AG04449 (cell line): Measurements from ENCODE around the gene CSTF3.

ENCODE experiments used
- CTCF ChIA-PET: fragments of 350-600 bp; formaldehyde crosslinking; extraction: SDS; loops from one replicate; lab custom pipeline; 2021; ENCODE audit warnings: antibody characterized with exemption; lab: Yijun Ruan, JAX
- POLR2A ChIA-PET: fragments of 400-600, 350-600 bp; formaldehyde crosslinking; extraction: SDS; loops from one replicate; lab custom pipeline; 2020; ENCODE audit warnings: antibody characterized with exemption, inconsistent platforms; lab: Yijun Ruan, JAX
- DNase-seq: peaks from one replicate; pipeline ENCODE4 v3.0.0-alpha.2; 2010; ENCODE audit warnings: low read depth, low spot score
- H3K4me3 ChIP-seq: 2 replicates; pipeline ENCODE4 v1.5.1; 2011; ENCODE audit warnings: low read depth, mild to moderate bottlenecking, control low read depth, low read length
- TF ChIP-seq, protein P1 (sequence below): IDR thresholded peaks from one replicate; pipeline ENCODE4 v1.5.1; 2011; ENCODE audit warnings: mild to moderate bottlenecking, moderate library complexity, low read length, control low read depth, inconsistent platforms; ENCODE audit not compliant: insufficient read depth; ENCODE audit errors: missing control alignments

Gene CSTF3

GRCh38 chr11:33044285-33044756 is 117.0 kb downstream of the CSTF3 start:
- ChIA-PET POLR2A (interaction anchor here (0.6 kb wide), 1 partner anchor 152 kb away, joined by 3 read pairs; no protein-coding TSS in a partner anchor), CTCF (interaction anchor here (0.6 to 2.7 kb wide), 7 partner anchors 9 to 89 kb away, joined by 3 to 12 read pairs (median 3); no protein-coding TSS in a partner anchor)
- no peak overlapping the region for H3K4me3 ChIP-seq
- no peak for DNase-seq
- TF ChIP-seq, protein P1, sequence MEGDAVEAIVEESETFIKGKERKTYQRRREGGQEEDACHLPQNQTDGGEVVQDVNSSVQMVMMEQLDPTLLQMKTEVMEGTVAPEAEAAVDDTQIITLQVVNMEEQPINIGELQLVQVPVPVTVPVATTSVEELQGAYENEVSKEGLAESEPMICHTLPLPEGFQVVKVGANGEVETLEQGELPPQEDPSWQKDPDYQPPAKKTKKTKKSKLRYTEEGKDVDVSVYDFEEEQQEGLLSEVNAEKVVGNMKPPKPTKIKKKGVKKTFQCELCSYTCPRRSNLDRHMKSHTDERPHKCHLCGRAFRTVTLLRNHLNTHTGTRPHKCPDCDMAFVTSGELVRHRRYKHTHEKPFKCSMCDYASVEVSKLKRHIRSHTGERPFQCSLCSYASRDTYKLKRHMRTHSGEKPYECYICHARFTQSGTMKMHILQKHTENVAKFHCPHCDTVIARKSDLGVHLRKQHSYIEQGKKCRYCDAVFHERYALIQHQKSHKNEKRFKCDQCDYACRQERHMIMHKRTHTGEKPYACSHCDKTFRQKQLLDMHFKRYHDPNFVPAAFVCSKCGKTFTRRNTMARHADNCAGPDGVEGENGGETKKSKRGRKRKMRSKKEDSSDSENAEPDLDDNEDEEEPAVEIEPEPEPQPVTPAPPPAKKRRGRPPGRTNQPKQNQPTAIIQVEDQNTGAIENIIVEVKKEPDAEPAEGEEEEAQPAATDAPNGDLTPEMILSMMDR, result no peak

- POLR2A ChIA-PET, result no interaction called here
- no peak for DNase-seq
- TF ChIP-seq, protein P1, result no peak
- H3K4me3 ChIP-seq, result no peak overlapping the region
- CTCF ChIA-PET, result interaction anchor here (0.6 to 2.7 kb wide), 5 partner anchors 10 to 88 kb away, joined by 3 to 12 read pairs (median 4); no protein-coding TSS in a partner anchor
Measured at GRCh38 chr11:33043221-33043830, 118.0 kb downstream of the CSTF3 start.

GRCh38 chr11:33040862-33041453 is 120.3 kb downstream of the CSTF3 start:
- TF ChIP-seq, protein P1, result no peak
- ChIA-PET POLR2A (interaction anchor here (0.7 to 2.1 kb wide), 3 partner anchors 25 to 252 kb away, joined by 3 to 13 read pairs (median 4); partner anchors contain the start of gene DEPDC7), CTCF (interaction anchor here (1.4 to 2.2 kb wide), 2 partner anchors 45 to 81 kb away, joined by 4 to 5 read pairs; no protein-coding TSS in a partner anchor)
- H3K4me3 ChIP-seq, result peak overlapping the region; percentile 78
- no peak for DNase-seq

DNA sequence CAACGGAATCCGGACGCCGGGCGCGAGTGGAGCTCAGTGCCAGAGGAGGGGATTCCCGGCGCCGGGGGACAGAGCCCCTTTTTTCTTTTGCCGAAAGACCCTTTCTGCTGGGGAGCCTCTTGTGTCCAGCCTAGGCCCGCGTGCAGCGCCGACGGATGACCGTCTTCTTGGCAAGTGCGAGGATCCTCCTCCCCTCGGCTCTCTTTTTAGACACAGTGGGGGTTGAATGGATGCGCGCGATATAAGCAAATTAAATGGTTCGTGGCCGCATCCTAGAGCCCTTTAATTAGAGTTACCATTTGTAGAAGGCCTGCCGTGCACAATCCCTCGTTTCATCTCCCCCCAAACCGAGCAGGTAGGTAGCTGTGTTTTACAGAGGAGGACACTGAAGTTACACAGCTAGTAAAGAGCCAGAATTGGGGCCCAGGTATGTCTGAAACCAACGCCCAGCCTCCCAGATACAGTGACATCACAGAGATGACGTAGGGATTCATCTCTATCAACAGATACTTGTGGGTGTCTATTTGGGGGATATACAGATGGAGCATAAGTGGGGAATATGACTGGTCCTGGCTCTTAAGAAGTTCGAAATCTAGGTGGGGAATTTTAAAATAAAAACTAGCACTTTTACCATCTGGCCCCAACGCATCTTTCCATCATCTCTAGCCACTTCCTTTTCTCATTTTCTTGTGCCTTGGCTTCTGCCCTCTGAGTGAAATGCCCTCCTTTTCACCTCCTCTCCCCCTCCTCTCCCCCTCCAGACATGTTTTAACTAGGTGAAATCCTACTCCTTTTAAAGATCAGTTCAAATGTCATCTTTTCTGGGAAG is 121.0 kb downstream of the CSTF3 start:
- DNase-seq, result no peak
- ChIA-PET CTCF (interaction anchor here (0.7 to 2.2 kb wide), 3 partner anchors 15 to 46 kb away, joined by 3 to 5 read pairs (median 4); no protein-coding TSS in a partner anchor), POLR2A (interaction anchor here (0.6 to 2.1 kb wide), 7 partner anchors 15 to 147 kb away, joined by 3 to 13 read pairs (median 3); partner anchors contain the start of gene DEPDC7)
- TF ChIP-seq, protein P1, result no peak
- peak overlapping the region; percentile 78 for H3K4me3 ChIP-seq

DNA sequence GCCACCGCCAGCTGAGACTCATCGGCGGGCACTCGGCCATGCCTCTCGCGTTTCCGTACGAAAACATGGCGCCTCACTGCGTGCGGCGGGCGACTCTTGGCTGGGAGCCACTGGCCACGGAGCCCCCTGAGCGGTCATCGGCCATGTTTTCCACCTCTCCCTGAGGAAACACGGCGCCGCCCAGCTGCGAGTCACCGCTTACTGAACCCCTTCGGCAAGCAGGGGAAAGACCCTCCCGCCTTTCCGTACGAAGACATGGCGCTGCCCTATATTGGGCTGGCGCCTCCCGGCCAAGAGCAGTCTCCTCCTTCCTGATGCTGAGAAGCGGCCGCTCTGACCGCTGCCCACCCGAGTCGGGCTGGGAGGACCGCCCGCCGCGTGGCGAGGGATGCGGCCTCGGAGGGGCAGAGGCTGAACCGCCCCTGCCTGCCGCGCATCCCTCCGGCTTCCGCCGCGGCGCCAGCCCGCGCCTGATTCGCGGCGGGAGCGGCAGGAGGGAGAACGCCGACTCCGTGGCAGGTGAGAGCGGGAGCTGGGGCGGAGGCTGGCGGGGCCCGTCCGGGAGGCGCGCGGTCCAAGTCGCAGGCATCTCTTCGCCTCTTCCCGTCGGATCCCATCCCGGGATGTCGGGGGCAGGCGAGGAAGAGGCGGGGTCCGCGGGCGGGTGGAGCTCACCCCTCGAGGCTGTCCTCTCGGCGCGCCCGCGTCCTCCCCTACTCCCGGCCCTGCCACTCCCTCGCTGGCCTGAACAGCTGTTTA is 121.8 kb downstream of the CSTF3 start, which contains the start of gene TCP11L1:
TSS of gene TCP11L1 (plus strand) at position 299 of the 759 bp plus-strand sequence. CDS start 4,202 bp downstream, outside the sequence.
- POLR2A ChIA-PET, result interaction anchor here (0.6 to 2.1 kb wide), 9 partner anchors 16 to 1065 kb away, joined by 3 to 13 read pairs (median 3); partner anchors contain the start of gene DEPDC7
- peak within 1 kb of the TSS; percentile 78 for H3K4me3 ChIP-seq
- DNase-seq, result peak; percentile 52
- CTCF ChIA-PET, result interaction anchor here (0.7 to 2.2 kb wide), 5 partner anchors 10 to 80 kb away, joined by 3 to 5 read pairs (median 4); no protein-coding TSS in a partner anchor
- TF ChIP-seq, protein P1, result no peak
